Measurements from ENCODE around the gene SDK1.

DNA sequence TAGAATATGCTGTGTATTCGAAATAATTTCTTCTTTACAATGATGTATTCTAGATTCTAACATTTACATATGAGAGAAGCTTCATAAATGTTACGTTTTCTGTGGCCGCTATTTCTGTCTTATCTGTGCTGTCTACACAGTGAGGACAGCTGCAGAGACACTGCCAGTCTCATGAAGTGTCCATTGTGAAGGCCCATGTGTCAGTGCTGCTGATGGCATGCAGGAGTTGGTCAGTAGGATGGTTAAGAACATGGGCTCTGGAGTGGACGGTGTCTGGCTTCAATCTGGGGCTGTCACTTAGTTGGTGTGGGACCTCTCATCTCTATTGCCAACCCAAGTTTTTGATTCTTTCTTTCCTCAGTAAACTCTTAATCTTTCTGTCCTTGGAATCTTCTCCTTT, 137.3 kb downstream of the SDK1 start:
- TF ChIP-seq, protein P1, sequence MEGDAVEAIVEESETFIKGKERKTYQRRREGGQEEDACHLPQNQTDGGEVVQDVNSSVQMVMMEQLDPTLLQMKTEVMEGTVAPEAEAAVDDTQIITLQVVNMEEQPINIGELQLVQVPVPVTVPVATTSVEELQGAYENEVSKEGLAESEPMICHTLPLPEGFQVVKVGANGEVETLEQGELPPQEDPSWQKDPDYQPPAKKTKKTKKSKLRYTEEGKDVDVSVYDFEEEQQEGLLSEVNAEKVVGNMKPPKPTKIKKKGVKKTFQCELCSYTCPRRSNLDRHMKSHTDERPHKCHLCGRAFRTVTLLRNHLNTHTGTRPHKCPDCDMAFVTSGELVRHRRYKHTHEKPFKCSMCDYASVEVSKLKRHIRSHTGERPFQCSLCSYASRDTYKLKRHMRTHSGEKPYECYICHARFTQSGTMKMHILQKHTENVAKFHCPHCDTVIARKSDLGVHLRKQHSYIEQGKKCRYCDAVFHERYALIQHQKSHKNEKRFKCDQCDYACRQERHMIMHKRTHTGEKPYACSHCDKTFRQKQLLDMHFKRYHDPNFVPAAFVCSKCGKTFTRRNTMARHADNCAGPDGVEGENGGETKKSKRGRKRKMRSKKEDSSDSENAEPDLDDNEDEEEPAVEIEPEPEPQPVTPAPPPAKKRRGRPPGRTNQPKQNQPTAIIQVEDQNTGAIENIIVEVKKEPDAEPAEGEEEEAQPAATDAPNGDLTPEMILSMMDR (IDR thresholded peaks at IDR 0.05; ENCODE audit: borderline replicate concordance, extremely low read depth, low read length, poor library complexity, severe bottlenecking), result no peak
- TF ChIP-seq EZH2 (IDR thresholded peaks at IDR 0.05; ENCODE audit: borderline replicate concordance, low read depth, low read length, severe bottlenecking), result no peak
